Measurements from ENCODE around the gene PCSK2. TPM values are rescaled to one million over a fixed set of nuclear protein-coding genes. Genes with fewer than 3 reads are reported as not detected.

Gene PCSK2
- total and polyA plus RNA-seq, 2 donors = 0.05 to 0.18 TPM

DNA sequence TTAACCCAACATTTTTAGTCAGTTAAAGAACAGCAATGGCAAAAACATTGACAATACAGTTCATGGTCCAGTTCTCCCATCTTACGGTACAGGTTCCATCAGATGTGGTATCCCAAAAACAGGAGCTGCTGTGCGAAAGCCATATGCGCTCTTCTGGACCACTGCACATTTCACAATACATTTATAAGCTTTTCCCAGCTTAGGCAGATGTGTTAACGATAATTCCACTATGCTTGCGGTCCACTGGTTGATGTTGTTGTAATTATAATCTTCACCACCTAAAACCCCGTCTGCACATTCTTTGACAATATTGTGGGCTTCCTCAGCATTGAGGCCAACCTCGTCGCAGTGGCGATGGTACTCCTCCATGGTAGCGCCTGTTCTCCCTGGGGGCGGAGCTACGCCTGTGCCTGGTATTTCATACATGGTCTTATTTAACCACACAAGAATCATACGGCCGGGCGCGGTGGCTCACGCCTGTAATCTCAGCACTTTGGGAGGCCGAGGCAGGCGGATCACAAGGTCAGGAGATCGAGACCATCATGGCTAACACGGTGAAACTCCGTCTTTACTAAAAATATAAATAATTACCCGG is 252.3 kb downstream of the PCSK2 start:
- peaks cover 0 to 2% of the 10 kb centered on the region in 2 donors for H3K27me3 ChIP-seq (ENCODE audit: control insufficient read depth in 2 of 2, insufficient read depth in 1 of 2, low read length in 1 of 2)

DNA sequence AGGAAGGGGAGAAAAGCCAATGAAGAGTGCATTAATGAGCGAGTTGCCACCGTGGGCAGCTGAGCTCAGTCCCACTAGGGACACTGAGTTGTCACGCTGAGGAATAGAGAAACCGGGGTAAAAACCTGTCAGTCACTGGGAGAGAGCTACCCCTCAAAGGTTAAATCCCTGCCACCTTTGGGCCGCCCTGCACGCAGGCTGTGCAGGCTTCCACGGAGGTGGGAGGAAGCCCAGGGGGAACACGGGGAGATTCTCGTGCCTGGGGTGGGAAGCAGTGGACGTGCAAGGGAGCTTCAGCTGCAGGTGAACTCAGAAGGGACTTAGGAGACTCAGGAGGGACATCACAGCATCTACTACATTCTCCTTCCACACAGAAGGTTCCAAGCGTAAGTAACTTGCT is 253.9 kb downstream of the PCSK2 start:
- DNase-seq (ENCODE audit: low read depth in 6 of 9, low spot score in 9 of 9) = no peak
- H3K4me1 ChIP-seq (ENCODE audit: control insufficient read depth in 2 of 2, insufficient read depth in 2 of 2, low read length in 2 of 2) = no peaks in the 10 kb centered on the region
- H3K4me3 ChIP-seq (ENCODE audit: low read length in 2 of 2) = no peak overlapping the region
- H3K9me3 ChIP-seq (ENCODE audit: control insufficient read depth in 2 of 2, insufficient read depth in 1 of 2, low read length in 1 of 2) = no peaks in the 10 kb centered on the region
- WGBS = 95% methylated on average over 11 of the region's 11 CpGs
- peaks cover 0 to 2% of the 10 kb centered on the region in 2 donors for H3K27me3 ChIP-seq (ENCODE audit: control insufficient read depth in 2 of 2, insufficient read depth in 1 of 2, low read length in 1 of 2)
- no peaks in the 10 kb centered on the region for H3K36me3 ChIP-seq (ENCODE audit: control insufficient read depth in 2 of 2, insufficient read depth in 2 of 2, low read length in 1 of 2)
- H3K27ac ChIP-seq (ENCODE audit: low read depth in 1 of 2, low read length in 1 of 2) = no peak overlapping the region

More for the DNA sequence above, 252.3 kb downstream of the PCSK2 start:
- Histone ChIP-seq H3K4me3 (ENCODE audit: low read length in 2 of 2) (no peak overlapping the region), H3K4me1 (ENCODE audit: control insufficient read depth in 2 of 2, insufficient read depth in 2 of 2, low read length in 2 of 2) (no peaks in the 10 kb centered on the region), H3K27ac (ENCODE audit: low read depth in 1 of 2, low read length in 1 of 2) (no peak overlapping the region), H3K36me3 (ENCODE audit: control insufficient read depth in 2 of 2, insufficient read depth in 2 of 2, low read length in 1 of 2) (no peaks in the 10 kb centered on the region), H3K9me3 (ENCODE audit: control insufficient read depth in 2 of 2, insufficient read depth in 1 of 2, low read length in 1 of 2) (no peaks in the 10 kb centered on the region)
- whole genome bisulfite sequencing = 95% methylated on average over 23 of the region's 23 CpGs
- DNase-seq (ENCODE audit: low read depth in 6 of 9, low spot score in 9 of 9) = no peak

DNA sequence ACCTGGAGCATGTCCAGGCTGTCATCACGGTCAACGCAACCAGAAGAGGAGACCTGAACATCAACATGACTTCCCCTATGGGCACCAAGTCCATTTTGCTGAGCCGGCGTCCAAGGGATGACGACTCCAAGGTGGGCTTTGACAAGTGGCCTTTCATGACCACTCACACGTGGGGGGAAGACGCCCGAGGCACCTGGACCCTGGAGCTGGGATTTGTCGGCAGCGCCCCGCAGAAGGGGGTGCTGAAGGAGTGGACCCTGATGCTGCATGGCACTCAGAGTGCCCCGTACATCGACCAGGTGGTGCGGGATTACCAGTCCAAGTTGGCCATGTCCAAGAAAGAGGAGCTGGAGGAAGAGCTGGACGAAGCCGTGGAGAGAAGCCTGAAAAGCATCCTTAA is 254.8 kb downstream of the PCSK2 start:
- Histone ChIP-seq H3K27me3 (ENCODE audit: control insufficient read depth in 2 of 2, insufficient read depth in 1 of 2, low read length in 1 of 2) (peaks cover 0 to 2% of the 10 kb centered on the region in 2 donors), H3K9me3 (ENCODE audit: control insufficient read depth in 2 of 2, insufficient read depth in 1 of 2, low read length in 1 of 2) (no peaks in the 10 kb centered on the region), H3K4me1 (ENCODE audit: control insufficient read depth in 2 of 2, insufficient read depth in 2 of 2, low read length in 2 of 2) (no peaks in the 10 kb centered on the region), H3K27ac (ENCODE audit: low read depth in 1 of 2, low read length in 1 of 2) (no peak overlapping the region), H3K36me3 (ENCODE audit: control insufficient read depth in 2 of 2, insufficient read depth in 2 of 2, low read length in 1 of 2) (no peaks in the 10 kb centered on the region), H3K4me3 (ENCODE audit: low read length in 2 of 2) (no peak overlapping the region)
- DNase-seq (ENCODE audit: low read depth in 6 of 9, low spot score in 9 of 9) = no peak
- WGBS = 96% methylated on average over 16 of the region's 16 CpGs

DNA sequence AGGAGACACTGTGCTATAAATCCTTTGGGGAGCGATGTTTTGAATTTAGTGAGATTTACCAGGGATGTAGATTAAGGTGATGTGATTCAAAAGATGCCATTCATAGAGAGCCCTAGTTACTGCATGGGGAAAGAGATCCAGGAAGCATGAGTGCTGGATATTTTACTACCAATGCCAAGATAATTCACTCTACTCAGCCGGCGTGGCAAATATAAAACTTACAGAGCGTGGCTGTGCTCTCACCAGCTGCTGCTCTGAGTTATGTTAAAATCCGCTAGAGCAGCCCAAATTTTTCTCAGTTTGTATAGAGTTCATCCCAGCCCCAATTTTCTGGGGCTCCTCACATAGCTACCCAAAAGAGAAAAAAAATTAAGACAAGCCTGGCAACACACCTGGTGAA is 255.7 kb downstream of the PCSK2 start:
- Histone ChIP-seq H3K9me3 (ENCODE audit: control insufficient read depth in 2 of 2, insufficient read depth in 1 of 2, low read length in 1 of 2) (no peaks in the 10 kb centered on the region), H3K27ac (ENCODE audit: low read depth in 1 of 2, low read length in 1 of 2) (no peak overlapping the region), H3K4me1 (ENCODE audit: control insufficient read depth in 2 of 2, insufficient read depth in 2 of 2, low read length in 2 of 2) (no peaks in the 10 kb centered on the region), H3K36me3 (ENCODE audit: control insufficient read depth in 2 of 2, insufficient read depth in 2 of 2, low read length in 1 of 2) (no peaks in the 10 kb centered on the region), H3K4me3 (ENCODE audit: low read length in 2 of 2) (no peak overlapping the region), H3K27me3 (ENCODE audit: control insufficient read depth in 2 of 2, insufficient read depth in 1 of 2, low read length in 1 of 2) (peaks cover 0 to 5% of the 10 kb centered on the region in 2 donors)
- WGBS = 93% methylated on average over 5 of the region's 5 CpGs
- DNase-seq (ENCODE audit: low read depth in 6 of 9, low spot score in 9 of 9) = no peak

DNA sequence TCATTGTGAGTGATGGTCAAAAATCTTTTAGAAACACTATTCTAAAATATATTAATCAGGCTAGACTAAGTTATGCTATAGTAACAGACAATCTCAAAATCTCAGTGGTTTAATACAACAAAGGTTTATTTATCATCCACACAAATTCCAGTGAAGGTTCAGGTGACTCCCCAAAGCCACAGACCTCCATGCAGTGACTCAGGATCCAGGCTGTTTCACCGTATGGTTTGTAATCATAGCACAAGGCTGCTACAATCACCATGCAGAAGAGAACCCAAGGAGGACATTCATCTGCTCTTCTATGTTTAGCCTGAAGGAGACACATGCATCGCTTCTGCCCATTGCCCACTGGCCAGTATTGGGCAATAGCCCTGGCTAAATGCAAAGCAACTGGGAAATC is 258.2 kb downstream of the PCSK2 start:
- Histone ChIP-seq H3K9me3 (ENCODE audit: control insufficient read depth in 2 of 2, insufficient read depth in 1 of 2, low read length in 1 of 2) (no peaks in the 10 kb centered on the region), H3K36me3 (ENCODE audit: control insufficient read depth in 2 of 2, insufficient read depth in 2 of 2, low read length in 1 of 2) (no peaks in the 10 kb centered on the region), H3K27ac (ENCODE audit: low read depth in 1 of 2, low read length in 1 of 2) (no peak overlapping the region), H3K4me3 (ENCODE audit: low read length in 2 of 2) (no peak overlapping the region), H3K27me3 (ENCODE audit: control insufficient read depth in 2 of 2, insufficient read depth in 1 of 2, low read length in 1 of 2) (peaks cover 0 to 5% of the 10 kb centered on the region in 2 donors), H3K4me1 (ENCODE audit: control insufficient read depth in 2 of 2, insufficient read depth in 2 of 2, low read length in 2 of 2) (no peaks in the 10 kb centered on the region)
- 98% methylated on average over 2 of the region's 2 CpGs for WGBS
- no peak for DNase-seq (ENCODE audit: low read depth in 6 of 9, low spot score in 9 of 9)

DNA sequence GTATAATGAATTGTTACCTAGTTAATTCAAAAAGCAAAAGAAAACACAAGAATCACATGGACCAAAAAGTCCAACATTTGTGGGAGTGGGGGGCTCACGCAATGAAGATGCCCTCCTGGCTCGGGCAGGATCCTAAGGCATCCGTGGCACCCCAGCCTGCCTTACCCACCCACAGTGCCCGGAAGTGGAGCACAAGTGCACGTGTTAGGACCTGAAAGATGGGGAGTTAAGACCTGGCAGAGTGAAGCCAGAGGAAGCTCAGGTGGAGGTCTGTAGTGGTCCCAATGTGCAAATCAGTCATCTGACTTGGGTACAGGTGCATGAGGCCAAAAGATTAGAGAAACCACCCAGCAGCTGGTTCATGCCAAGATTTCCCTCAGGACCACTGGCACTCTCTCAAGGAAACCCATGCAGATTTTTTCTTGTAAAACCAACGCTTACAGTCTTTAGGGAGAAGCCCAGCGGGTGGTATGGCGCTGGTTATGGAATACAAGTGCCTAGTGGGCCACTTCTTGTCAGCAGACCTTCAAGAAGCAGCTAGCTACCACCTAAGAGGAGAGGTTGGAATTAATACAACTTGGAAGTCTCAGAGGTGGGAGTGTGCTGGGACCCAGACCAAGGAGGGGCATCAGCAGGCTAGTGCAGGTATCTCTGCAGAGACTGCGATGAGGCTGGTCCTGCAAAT is 262.2 kb downstream of the PCSK2 start:
- H3K4me1 ChIP-seq (ENCODE audit: control insufficient read depth in 2 of 2, insufficient read depth in 2 of 2, low read length in 2 of 2) = no peaks in the 10 kb centered on the region
- H3K9me3 ChIP-seq (ENCODE audit: control insufficient read depth in 2 of 2, insufficient read depth in 1 of 2, low read length in 1 of 2) = no peaks in the 10 kb centered on the region
- no peak overlapping the region for H3K4me3 ChIP-seq (ENCODE audit: low read length in 2 of 2)
- peaks cover 0 to 3% of the 10 kb centered on the region in 2 donors for H3K27me3 ChIP-seq (ENCODE audit: control insufficient read depth in 2 of 2, insufficient read depth in 1 of 2, low read length in 1 of 2)
- no peak for DNase-seq (ENCODE audit: low read depth in 6 of 9, low spot score in 9 of 9)
- no peak overlapping the region for H3K27ac ChIP-seq (ENCODE audit: low read depth in 1 of 2, low read length in 1 of 2)
- no peaks in the 10 kb centered on the region for H3K36me3 ChIP-seq (ENCODE audit: control insufficient read depth in 2 of 2, insufficient read depth in 2 of 2, low read length in 1 of 2)
- 88% methylated on average over 9 of the region's 9 CpGs for WGBS

DNA sequence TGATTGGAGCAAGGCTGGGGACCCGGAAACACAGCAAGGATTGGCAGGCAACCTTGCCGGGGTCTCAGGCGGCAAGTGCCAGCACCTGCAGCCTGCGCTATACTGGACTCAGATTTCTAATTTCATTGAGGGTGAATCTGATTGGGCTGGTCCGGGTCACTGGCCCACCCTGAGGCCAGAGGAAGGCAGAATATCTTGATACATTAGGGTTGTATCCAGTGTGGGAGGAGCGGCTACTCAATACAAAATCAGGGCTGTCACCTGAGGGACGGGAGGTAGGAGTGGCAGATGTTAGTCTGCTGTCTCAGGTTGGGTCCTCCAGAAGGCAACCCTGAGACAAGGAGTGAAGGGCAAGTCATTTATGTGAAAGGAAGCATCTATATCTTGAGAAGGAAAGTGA is 263.7 kb downstream of the PCSK2 start:
- H3K27me3 ChIP-seq (ENCODE audit: control insufficient read depth in 2 of 2, insufficient read depth in 1 of 2, low read length in 1 of 2) = peaks cover 0 to 3% of the 10 kb centered on the region in 2 donors
- no peaks in the 10 kb centered on the region for H3K9me3 ChIP-seq (ENCODE audit: control insufficient read depth in 2 of 2, insufficient read depth in 1 of 2, low read length in 1 of 2)
- H3K4me1 ChIP-seq (ENCODE audit: control insufficient read depth in 2 of 2, insufficient read depth in 2 of 2, low read length in 2 of 2) = no peaks in the 10 kb centered on the region
- no peak overlapping the region for H3K27ac ChIP-seq (ENCODE audit: low read depth in 1 of 2, low read length in 1 of 2)
- DNase-seq (ENCODE audit: low read depth in 6 of 9, low spot score in 9 of 9) = no peak
- 95% methylated on average over 7 of the region's 7 CpGs for WGBS
- H3K4me3 ChIP-seq (ENCODE audit: low read length in 2 of 2) = no peak overlapping the region
- H3K36me3 ChIP-seq (ENCODE audit: control insufficient read depth in 2 of 2, insufficient read depth in 2 of 2, low read length in 1 of 2) = no peaks in the 10 kb centered on the region

DNA sequence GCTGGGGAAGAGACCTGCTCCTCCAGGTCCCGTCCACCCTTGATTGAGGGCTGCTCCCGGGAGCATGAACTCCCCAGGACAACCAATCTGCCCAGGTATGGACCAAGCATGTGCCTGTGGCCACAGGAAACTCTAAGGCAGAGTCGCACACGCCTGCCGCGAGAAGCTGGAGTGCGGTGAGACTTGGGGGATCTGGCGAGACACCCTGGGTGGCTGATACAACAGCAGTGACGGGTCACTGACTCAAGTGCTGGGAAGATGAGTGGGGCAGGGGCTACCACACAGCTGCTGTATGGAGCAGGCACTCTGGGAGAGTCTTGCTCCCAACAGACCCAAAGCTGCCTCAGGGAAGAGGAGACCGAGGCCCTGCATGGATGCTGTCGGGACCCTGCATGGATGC is 264.2 kb downstream of the PCSK2 start:
- H3K4me3 ChIP-seq (ENCODE audit: low read length in 2 of 2) = no peak overlapping the region
- no peaks in the 10 kb centered on the region for H3K4me1 ChIP-seq (ENCODE audit: control insufficient read depth in 2 of 2, insufficient read depth in 2 of 2, low read length in 2 of 2)
- no peaks in the 10 kb centered on the region for H3K9me3 ChIP-seq (ENCODE audit: control insufficient read depth in 2 of 2, insufficient read depth in 1 of 2, low read length in 1 of 2)
- H3K36me3 ChIP-seq (ENCODE audit: control insufficient read depth in 2 of 2, insufficient read depth in 2 of 2, low read length in 1 of 2) = no peaks in the 10 kb centered on the region
- no peak overlapping the region for H3K27ac ChIP-seq (ENCODE audit: low read depth in 1 of 2, low read length in 1 of 2)
- 97% methylated on average over 11 of the region's 11 CpGs for WGBS
- no peak for DNase-seq (ENCODE audit: low read depth in 6 of 9, low spot score in 9 of 9)
- peaks cover 0 to 5% of the 10 kb centered on the region in 2 donors for H3K27me3 ChIP-seq (ENCODE audit: control insufficient read depth in 2 of 2, insufficient read depth in 1 of 2, low read length in 1 of 2)

DNA sequence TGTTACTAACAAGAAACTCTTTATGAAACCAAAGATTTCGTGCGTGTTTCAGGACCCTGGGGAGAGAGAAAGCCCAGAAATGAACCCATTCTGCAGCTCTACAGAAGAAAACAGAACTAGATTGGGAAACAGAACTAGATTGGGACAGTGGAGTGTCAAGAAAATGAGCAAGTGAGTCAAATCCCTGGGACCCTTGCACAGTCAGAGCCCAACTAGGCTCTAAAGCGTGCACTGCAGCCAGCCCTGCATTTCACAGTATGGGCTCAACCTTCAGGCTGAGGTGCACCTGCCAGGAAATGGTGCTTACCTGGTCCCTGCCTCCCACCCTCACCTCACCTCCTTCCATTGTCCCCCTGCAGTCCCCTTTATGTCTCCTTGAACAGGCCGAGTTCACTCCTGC is 264.6 kb downstream of the PCSK2 start:
- no peaks in the 10 kb centered on the region for H3K36me3 ChIP-seq (ENCODE audit: control insufficient read depth in 2 of 2, insufficient read depth in 2 of 2, low read length in 1 of 2)
- peaks cover 0 to 5% of the 10 kb centered on the region in 2 donors for H3K27me3 ChIP-seq (ENCODE audit: control insufficient read depth in 2 of 2, insufficient read depth in 1 of 2, low read length in 1 of 2)
- WGBS = 96% methylated on average over 4 of the region's 4 CpGs
- H3K9me3 ChIP-seq (ENCODE audit: control insufficient read depth in 2 of 2, insufficient read depth in 1 of 2, low read length in 1 of 2) = no peaks in the 10 kb centered on the region
- H3K4me3 ChIP-seq (ENCODE audit: low read length in 2 of 2) = no peak overlapping the region
- no peak overlapping the region for H3K27ac ChIP-seq (ENCODE audit: low read depth in 1 of 2, low read length in 1 of 2)
- DNase-seq (ENCODE audit: low read depth in 6 of 9, low spot score in 9 of 9) = no peak
- no peaks in the 10 kb centered on the region for H3K4me1 ChIP-seq (ENCODE audit: control insufficient read depth in 2 of 2, insufficient read depth in 2 of 2, low read length in 2 of 2)
